Measurements from ENCODE around the gene TLK1. TPM values are rescaled to one million over a fixed set of nuclear protein-coding genes. Genes with fewer than 3 reads are reported as not detected.
A peak's percentile ranks its signal among the peaks of the same experiment; 100 is the strongest.

Gene TLK1
- total RNA-seq, 1 donor from 2014 or later = 58.1 TPM

- Histone ChIP-seq H3K4me1 (no peaks in the 10 kb centered on the region), H3K36me3 (peaks cover 50% of the 10 kb centered on the region), H3K27ac (no peak overlapping the region), H3K27me3 (no peaks in the 10 kb centered on the region), H3K9me3 (no peaks in the 10 kb centered on the region), H3K4me3 (no peak overlapping the region)
- DNase-seq (no peak), ATAC-seq (no peak)
- TF ChIP-seq, protein P1, sequence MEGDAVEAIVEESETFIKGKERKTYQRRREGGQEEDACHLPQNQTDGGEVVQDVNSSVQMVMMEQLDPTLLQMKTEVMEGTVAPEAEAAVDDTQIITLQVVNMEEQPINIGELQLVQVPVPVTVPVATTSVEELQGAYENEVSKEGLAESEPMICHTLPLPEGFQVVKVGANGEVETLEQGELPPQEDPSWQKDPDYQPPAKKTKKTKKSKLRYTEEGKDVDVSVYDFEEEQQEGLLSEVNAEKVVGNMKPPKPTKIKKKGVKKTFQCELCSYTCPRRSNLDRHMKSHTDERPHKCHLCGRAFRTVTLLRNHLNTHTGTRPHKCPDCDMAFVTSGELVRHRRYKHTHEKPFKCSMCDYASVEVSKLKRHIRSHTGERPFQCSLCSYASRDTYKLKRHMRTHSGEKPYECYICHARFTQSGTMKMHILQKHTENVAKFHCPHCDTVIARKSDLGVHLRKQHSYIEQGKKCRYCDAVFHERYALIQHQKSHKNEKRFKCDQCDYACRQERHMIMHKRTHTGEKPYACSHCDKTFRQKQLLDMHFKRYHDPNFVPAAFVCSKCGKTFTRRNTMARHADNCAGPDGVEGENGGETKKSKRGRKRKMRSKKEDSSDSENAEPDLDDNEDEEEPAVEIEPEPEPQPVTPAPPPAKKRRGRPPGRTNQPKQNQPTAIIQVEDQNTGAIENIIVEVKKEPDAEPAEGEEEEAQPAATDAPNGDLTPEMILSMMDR (IDR thresholded peaks at IDR 0.05) = no peak
- intact Hi-C loops (cut with DNase I) = no loop called here
Observed at GRCh38 chr2:170967553-170967952, 193.1 kb downstream of the TLK1 start.

- DNase-seq (no peak), ATAC-seq (peak; percentile 46)
- intact Hi-C loops (cut with DNase I) = no loop called here
Observed at GRCh38 chr2:170966648-170967396, 193.9 kb downstream of the TLK1 start.

DNA sequence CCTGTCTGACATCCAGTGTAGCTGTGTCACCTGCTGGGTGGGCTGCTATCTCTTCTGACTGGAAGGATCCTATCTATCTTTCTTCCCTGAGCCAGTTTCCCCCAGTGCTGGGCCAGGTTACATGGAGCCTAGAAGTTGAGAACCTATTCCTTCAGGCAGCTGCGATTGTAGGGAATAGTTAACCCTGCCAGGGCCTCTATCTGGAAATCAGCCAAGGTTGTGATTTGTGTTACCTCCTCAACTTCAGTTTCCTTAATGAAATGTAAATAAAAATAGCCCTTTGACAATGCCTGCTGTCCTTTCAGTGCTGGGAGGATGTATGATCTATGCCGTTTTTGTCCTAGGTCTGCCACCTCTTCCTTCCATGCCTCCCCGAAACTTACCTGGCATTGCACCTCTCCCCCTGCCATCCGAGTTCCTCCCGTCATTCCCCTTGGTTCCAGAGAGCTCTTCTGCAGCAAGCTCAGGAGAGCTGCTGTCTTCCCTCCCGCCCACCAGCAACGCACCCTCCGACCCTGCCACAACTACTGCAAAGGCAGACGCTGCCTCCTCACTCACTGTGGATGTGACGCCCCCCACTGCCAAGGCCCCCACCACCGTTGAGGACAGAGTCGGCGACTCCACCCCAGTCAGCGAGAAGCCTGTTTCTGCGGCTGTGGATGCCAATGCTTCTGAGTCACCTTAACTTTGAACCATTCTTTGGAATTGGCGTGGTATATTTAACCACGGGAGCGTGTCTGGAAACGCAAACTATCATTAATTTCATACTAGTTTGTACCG, 195.1 kb downstream of the TLK1 start:
- Histone ChIP-seq H3K4me1 (no peaks in the 10 kb centered on the region), H3K27me3 (no peaks in the 10 kb centered on the region), H3K4me3 (no peak overlapping the region), H3K36me3 (peaks cover 70% of the 10 kb centered on the region), H3K27ac (no peak overlapping the region), H3K9me3 (no peaks in the 10 kb centered on the region)
- ATAC-seq (no peak), DNase-seq (no peak)
- TF ChIP-seq, protein P1 (IDR thresholded peaks at IDR 0.05) = no peak
- intact Hi-C loops (cut with DNase I) = no loop called here

More at GRCh38 chr2:170966648-170967396, 193.9 kb downstream of the TLK1 start:
- Histone ChIP-seq H3K27ac (no peak overlapping the region), H3K27me3 (no peaks in the 10 kb centered on the region), H3K9me3 (no peaks in the 10 kb centered on the region), H3K36me3 (peaks cover 58% of the 10 kb centered on the region), H3K4me3 (no peak overlapping the region), H3K4me1 (no peaks in the 10 kb centered on the region)
- TF ChIP-seq, protein P1 (IDR thresholded peaks at IDR 0.05) = no peak

- intact Hi-C loops (cut with DNase I) = no loop called here
- ATAC-seq (no peak), DNase-seq (no peak)
- Histone ChIP-seq H3K27me3 (no peaks in the 10 kb centered on the region), H3K36me3 (peaks cover 91% of the 10 kb centered on the region), H3K27ac (no peak overlapping the region), H3K4me3 (no peak overlapping the region), H3K9me3 (no peaks in the 10 kb centered on the region), H3K4me1 (no peaks in the 10 kb centered on the region)
- TF ChIP-seq, protein P1 (IDR thresholded peaks at IDR 0.05) = no peak
Observed at GRCh38 chr2:170963386-170963785, 197.3 kb downstream of the TLK1 start.

- no peaks in the 10 kb centered on the region for H3K27me3 ChIP-seq
- H3K27ac ChIP-seq = no peak overlapping the region
- no peaks in the 10 kb centered on the region for H3K9me3 ChIP-seq
- TF ChIP-seq, protein P1 (IDR thresholded peaks at IDR 0.05) = no peak
- ATAC-seq (no peak), DNase-seq (no peak)
- no peak overlapping the region for H3K4me3 ChIP-seq
- intact Hi-C loops (cut with DNase I) = no loop called here
- peaks cover 98% of the 10 kb centered on the region for H3K36me3 ChIP-seq
- H3K4me1 ChIP-seq = peaks cover 5% of the 10 kb centered on the region
Observed at GRCh38 chr2:170953941-170954340, 206.8 kb downstream of the TLK1 start.

All from upper lobe of right lung (tissue), 1 donor.